Stimulated activated CD8-positive, alpha-beta memory T cell treated with anti-CD3 and anti-CD28 coated beads, Interleukin-15, amount 100 ng/mL, for 1 hour (primary cell): ENCODE measurements around the gene HECA.
A peak's percentile ranks its signal among the peaks of the same experiment; 100 is the strongest.
"Not testable (repeated sequence)": the region's sequence is repeated elsewhere in the genome, so short reads cannot be mapped to it uniquely, and the experiment has no call there.

Experiments used
- DNase-seq: peaks from one replicate; pipeline ENCODE4 v3.0.0-alpha.2; 2020; ENCODE audit warnings: low read depth

The HECA gene, protein sequence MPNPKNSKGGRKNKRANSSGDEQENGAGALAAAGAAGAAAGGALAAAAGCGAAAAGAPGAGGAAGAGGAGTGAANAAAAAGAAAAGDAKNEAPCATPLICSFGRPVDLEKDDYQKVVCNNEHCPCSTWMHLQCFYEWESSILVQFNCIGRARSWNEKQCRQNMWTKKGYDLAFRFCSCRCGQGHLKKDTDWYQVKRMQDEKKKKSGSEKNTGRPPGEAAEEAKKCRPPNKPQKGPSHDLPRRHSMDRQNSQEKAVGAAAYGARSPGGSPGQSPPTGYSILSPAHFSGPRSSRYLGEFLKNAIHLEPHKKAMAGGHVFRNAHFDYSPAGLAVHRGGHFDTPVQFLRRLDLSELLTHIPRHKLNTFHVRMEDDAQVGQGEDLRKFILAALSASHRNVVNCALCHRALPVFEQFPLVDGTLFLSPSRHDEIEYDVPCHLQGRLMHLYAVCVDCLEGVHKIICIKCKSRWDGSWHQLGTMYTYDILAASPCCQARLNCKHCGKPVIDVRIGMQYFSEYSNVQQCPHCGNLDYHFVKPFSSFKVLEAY

GRCh38 chr6:139134817-139135577 is at the start of gene HECA:
HECA (plus strand) TSS chr6:139135080; CDS start chr6:139135397, 317 bp downstream.
- peak; percentile 99 for DNase-seq

- no peak for DNase-seq
Measured at GRCh38 chr6:139091826-139092225, 43.1 kb upstream of the HECA start.

- no peak for DNase-seq
Measured at GRCh38 chr6:139099984-139100383, 34.9 kb upstream of the HECA start.

DNA sequence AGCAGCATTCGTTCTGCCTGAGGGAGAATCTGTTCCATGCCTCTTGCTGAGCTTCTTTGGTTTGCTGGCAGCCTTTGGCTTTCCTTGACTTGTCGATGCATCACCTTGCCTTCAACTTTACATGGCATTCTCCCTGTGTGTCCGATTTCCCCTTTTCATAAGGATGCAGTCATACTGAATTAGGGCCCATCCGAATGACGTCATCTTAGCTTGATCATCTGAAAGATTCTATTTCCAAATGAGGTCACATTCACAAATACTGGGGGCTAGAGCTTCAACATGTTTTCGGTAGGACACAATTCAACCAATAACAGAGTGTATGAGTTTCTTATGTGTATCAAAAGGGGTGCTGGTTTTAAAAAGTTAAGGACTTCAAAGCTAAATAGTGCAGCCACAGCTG is 27.8 kb upstream of the HECA start:
- DNase-seq = no peak

- DNase-seq = no peak
Measured at GRCh38 chr6:139108378-139108777, 26.5 kb upstream of the HECA start.

DNA sequence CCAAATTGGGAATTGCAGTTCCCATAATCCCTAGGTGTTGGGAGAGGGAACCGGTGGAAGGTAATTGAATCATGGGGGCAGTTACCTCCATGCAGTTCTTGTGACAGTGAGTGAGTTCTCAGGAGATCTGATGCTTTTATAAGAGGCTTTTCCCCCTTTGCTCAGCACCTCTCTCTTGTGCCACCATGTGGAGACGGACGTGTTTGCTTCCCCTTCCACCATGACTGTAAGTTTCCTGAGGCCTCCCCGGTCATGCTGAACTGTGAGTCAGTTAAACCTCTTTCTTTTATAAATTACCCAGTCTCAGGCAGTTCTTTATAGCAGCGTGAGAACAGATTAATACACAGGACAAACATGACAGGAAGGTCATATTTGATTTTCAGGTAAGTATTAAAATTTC is 25.3 kb upstream of the HECA start:
- no peak for DNase-seq

- DNase-seq = no peak
Measured at GRCh38 chr6:139112146-139112545, 22.7 kb upstream of the HECA start.

GRCh38 chr6:139112561-139112960 is 22.3 kb upstream of the HECA start:
- no peak for DNase-seq

GRCh38 chr6:139114746-139115145 is 20.1 kb upstream of the HECA start:
- DNase-seq = no peak

DNA sequence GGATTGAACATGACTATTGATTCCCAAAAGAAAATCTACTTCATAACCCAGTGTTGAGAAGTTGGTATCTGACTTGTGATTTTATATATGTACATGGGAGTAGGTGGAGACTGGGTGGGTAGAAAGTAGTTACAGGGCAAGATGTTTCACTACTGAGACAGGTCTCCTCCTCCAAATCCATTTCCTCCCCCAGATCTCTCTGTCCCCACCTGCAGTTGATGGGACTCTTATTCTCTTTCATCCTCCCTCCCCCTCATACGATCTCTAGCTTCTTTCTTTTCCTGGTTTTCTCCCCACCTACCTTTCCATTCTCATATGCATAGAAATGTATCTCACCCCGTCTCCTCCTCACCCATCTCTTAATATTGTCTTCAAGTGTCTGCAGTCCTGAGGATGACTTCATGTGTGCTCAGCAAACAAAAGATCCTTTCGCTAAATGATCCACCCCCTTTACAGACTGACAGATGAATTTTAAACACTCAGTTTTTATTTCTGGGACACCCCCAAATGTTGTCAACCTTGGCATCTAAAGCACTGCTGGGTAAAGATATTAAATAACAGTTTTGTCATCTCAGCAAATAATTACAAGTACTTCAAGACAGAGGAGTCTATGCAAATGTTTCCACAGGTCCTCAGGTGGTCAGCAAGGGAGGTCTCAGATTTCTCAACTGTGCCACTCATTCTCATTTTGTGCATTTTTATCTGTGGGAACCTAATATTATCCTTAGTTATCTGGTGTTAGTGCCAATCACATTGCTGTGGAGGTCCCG is 18.7 kb upstream of the HECA start:
- no peak for DNase-seq

GRCh38 chr6:139117734-139118133 is 17.1 kb upstream of the HECA start:
- no peak for DNase-seq

GRCh38 chr6:139119552-139119951 is 15.3 kb upstream of the HECA start:
- no peak for DNase-seq

DNA sequence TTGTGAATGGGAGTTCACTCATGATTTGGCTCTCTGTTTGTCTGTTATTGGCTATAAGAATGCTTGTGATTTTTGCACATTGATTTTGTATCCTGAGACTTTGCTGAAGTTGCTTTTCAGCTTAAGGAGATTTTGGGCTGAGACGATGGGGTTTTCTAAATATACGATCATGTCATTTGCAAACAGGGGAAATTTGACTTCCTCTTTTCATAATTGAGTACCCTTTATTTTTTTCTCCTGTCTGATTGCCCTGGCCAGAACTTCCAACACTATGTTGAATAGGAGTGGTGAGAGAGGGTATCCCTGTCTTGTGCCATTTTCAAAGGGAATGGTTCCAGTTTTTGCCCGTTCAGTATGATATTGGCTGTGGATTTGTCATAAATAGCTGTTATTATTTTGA is 12.1 kb upstream of the HECA start:
- DNase-seq = not testable (repeated sequence)

DNA sequence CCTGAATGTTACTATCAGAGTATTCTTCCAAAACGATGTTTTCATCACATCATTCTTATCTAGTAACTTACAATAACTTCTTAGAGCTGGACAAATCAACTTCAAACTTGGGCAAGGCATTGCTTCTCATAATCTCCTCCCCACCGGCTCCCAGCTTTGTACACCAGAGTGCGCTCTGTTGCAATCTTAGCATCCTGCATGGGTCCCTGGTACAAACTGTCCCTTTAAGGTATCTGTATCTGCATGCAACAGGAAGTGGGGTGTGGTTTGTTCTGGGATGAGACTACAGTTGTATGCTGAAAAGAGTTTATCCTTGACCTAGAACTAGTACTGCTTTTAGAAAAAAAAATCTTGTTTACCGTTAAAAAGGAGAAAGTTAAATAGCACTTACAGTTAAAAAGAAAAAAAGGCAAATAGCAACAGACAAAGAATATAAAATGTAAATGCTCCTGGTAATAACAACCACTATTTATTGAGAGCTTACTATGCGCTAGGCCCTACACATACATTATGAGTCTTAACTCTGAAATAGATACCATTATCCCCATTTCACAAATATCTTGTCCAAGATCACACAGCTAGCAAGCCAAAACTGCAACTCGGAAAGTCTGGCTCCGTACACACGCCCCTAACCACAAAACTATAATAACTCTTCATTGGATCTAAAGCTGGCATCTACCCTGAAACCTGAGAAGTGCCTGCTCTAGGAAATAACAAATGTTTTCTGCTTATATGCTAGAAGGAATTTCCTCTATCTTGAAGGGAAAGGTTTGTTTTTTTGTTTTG is 9.8 kb upstream of the HECA start:
- peak; percentile 60 for DNase-seq

GRCh38 chr6:139126255-139126654 is 8.6 kb upstream of the HECA start:
- DNase-seq = no peak

DNA sequence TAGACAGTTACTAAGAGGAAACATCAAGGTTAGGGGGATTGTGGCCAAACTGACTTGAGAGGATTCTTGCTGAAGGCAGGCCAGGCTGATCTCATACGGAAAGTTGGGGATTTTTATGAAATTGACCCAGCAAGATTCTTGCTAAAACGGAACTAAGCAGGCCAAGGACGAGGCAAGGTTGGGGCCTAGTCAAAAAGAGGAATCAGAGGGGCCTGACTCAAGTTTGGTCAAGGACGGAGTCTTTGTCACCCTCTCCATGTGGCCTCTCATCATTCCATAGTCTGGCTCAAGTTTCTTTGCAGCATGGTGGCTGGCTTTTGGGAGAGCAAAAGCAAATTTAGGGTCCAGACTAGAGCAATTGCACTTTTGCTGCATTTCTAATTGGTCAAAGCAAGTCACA is 7.9 kb upstream of the HECA start:
- DNase-seq = no peak

- no peak for DNase-seq
Measured at GRCh38 chr6:139129284-139129683, 5.6 kb upstream of the HECA start.

DNA sequence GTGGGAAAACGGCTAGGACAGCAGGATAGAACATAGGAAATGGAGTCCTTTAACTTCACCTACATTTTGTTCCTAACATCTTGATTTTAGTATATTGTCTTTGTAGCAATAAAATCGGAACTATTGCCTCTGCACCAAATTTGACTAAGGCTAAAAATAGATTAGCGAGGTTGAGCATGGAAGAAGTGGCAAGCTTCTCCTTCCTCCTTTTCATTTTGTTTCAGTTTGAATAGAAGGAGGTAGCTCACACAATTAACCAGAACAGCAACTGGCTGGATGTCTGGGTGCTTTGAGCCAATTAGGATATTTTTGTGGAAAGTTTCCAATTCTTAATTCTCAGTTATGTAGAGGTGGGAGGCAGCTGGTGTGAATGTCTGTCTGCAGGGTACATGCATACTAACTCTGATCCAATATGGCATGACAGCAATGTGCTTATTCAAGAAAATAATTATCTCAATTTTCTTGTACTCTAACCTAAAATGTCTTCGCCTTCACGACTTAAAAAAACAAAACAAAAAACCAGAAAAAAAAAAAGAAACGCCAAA is 3.1 kb upstream of the HECA start:
- no peak for DNase-seq

GRCh38 chr6:139133262-139134063 is 1.4 kb upstream of the HECA start:
- DNase-seq = no peak

- no peak for DNase-seq
Measured at GRCh38 chr6:139134064-139134395, 850 bp upstream of the HECA start.
